NB4 (cell line): Measurements from ENCODE around the gene PPIF.

Experiments
- CTCF ChIP-seq: IDR thresholded peaks from one replicate; pipeline ENCODE4 v1.5.1; 2012; ENCODE audit warnings: low read depth, low read length
- MAX ChIP-seq: IDR thresholded peaks from 2 replicates; pipeline ENCODE4 v1.6.1; 2011; ENCODE audit warnings: low read depth, low read length

GRCh38 chr10:79402625-79402946, 55.3 kb downstream of the PPIF start:
- TF ChIP-seq CTCF (no peak), MAX (no peak)
